Prostate gland (tissue), 2 donors: ENCODE data around the gene AS3MT.

Source experiments
- CTCF ChIP-seq, 4 experiments: fragments of 200-600 bp in 2 of 4; fragments of 450-650 bp in 2 of 4; sonication (generic) in 2 of 4; IDR thresholded peaks; 1 replicate in 3 of 4; 2 replicates in 1 of 4; pipeline ENCODE4 v1.5.1; 2016 to 2019; ENCODE audit warnings: antibody characterized with exemption in 4 of 4, mild to moderate bottlenecking in 2 of 4, moderate library complexity in 2 of 4
- POLR2A ChIP-seq: fragments of 450-650 bp; IDR thresholded peaks from one replicate; pipeline ENCODE4 v1.6.1; 2016; ENCODE audit warnings: antibody characterized with exemption, mild to moderate bottlenecking
- POLR2AphosphoS5 ChIP-seq: sonication (generic); formaldehyde crosslinking; IDR thresholded peaks from one replicate; pipeline ENCODE4 v1.6.1; 2017; ENCODE audit warnings: antibody characterized with exemption

- TF ChIP-seq CTCF (IDR thresholded peaks at IDR 0.05) = no peak
- no peak for TF ChIP-seq POLR2A
- no peak for TF ChIP-seq POLR2AphosphoS5
Measured at GRCh38 chr10:102951316-102951715, 82.0 kb downstream of the AS3MT start.
